GM21576 (cell line): ENCODE data around the gene DIS3L2.

ENCODE experiments used
- ATAC-seq: cut with Tn5 transposase; IDR thresholded peaks from one replicate; pipeline ENCODE4 v1.9.1; 2021; ENCODE audit warnings: mild to moderate bottlenecking, moderate library complexity; ENCODE audit not compliant: unreplicated experiment

DIS3L2 gene

GRCh38 chr2:231955758-231956472 lies 5.6 kb upstream of the DIS3L2 start:
- no peak for ATAC-seq

GRCh38 chr2:231957913-231958763 lies 3.4 kb upstream of the DIS3L2 start:
- no peak for ATAC-seq

- no peak for ATAC-seq
Observed at GRCh38 chr2:231960810-231961348, 634 bp upstream of the DIS3L2 start.

- ATAC-seq = no peak
Observed at GRCh38 chr2:231965102-231965501, 3.6 kb downstream of the DIS3L2 start.

- ATAC-seq = no peak
Observed at GRCh38 chr2:231966886-231967285, 5.4 kb downstream of the DIS3L2 start.

GRCh38 chr2:231968820-231969219 lies 7.3 kb downstream of the DIS3L2 start:
- ATAC-seq = no peak

- ATAC-seq = no peak
Observed at GRCh38 chr2:231970461-231970860, 8.9 kb downstream of the DIS3L2 start.

- ATAC-seq = no peak
Observed at GRCh38 chr2:231975001-231975400, 13.5 kb downstream of the DIS3L2 start.

GRCh38 chr2:231977430-231977829 lies 15.9 kb downstream of the DIS3L2 start:
- no peak for ATAC-seq

- no peak for ATAC-seq
Observed at GRCh38 chr2:231984992-231985391, 23.5 kb downstream of the DIS3L2 start.

GRCh38 chr2:231985823-231986261 lies 24.3 kb downstream of the DIS3L2 start:
- ATAC-seq = no peak

GRCh38 chr2:231987124-231987727 lies 25.7 kb downstream of the DIS3L2 start:
- ATAC-seq = no peak

GRCh38 chr2:231988179-231988866 lies 26.8 kb downstream of the DIS3L2 start:
- ATAC-seq = no peak

- ATAC-seq = no peak
Observed at GRCh38 chr2:231991664-231992063, 30.2 kb downstream of the DIS3L2 start.

GRCh38 chr2:231992888-231993287 lies 31.4 kb downstream of the DIS3L2 start:
- ATAC-seq = no peak

- no peak for ATAC-seq
Observed at GRCh38 chr2:231996797-231997540, 35.5 kb downstream of the DIS3L2 start.

GRCh38 chr2:231998046-231998445 lies 36.5 kb downstream of the DIS3L2 start:
- ATAC-seq = no peak

- no peak for ATAC-seq
Observed at GRCh38 chr2:232000439-232000838, 38.9 kb downstream of the DIS3L2 start.

GRCh38 chr2:232001073-232001472 lies 39.6 kb downstream of the DIS3L2 start:
- ATAC-seq = no peak

GRCh38 chr2:232006253-232006652 lies 44.7 kb downstream of the DIS3L2 start:
- ATAC-seq = no peak
